ENCODE measurements around the gene TLCD2.

DNA sequence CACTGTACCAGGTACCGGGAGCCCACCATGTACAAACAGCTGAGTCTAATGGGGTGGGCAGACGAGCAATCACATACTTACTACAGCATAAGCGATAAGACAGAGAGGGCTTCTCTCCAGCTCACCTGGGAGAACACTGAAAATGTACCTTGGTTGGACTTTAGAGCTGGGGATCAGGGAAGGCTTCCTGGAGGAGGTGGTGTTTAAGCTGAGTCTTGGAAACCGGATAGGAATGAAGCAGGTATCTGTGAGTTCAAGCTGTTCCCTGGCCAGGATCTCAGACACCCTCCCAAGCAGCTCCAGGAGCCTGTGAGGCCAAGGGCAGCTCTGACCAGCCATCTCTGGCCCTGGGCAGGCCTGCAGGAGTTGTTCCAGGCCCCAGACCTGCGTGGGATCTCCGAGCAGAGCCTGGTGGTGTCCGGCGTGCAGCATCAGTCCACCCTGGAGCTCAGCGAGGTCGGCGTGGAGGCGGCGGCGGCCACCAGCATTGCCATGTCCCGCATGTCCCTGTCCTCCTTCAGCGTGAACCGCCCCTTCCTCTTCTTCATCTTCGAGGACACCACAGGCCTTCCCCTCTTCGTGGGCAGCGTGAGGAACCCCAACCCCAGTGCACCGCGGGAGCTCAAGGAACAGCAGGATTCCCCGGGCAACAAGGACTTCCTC, 43.7 kb upstream of the TLCD2 start:
- TF ChIP-seq EZH2 (IDR thresholded peaks at IDR 0.05; ENCODE audit: low read depth, unreplicated experiment) (no peak), EZH2phosphoT487 (IDR thresholded peaks at IDR 0.05; ENCODE audit: unreplicated experiment) (no peak), CREB1 (CRISPR knock-in tag; IDR thresholded peaks at IDR 0.05; ENCODE audit: low read depth) (no peak)
- TF ChIP-seq, protein P1, sequence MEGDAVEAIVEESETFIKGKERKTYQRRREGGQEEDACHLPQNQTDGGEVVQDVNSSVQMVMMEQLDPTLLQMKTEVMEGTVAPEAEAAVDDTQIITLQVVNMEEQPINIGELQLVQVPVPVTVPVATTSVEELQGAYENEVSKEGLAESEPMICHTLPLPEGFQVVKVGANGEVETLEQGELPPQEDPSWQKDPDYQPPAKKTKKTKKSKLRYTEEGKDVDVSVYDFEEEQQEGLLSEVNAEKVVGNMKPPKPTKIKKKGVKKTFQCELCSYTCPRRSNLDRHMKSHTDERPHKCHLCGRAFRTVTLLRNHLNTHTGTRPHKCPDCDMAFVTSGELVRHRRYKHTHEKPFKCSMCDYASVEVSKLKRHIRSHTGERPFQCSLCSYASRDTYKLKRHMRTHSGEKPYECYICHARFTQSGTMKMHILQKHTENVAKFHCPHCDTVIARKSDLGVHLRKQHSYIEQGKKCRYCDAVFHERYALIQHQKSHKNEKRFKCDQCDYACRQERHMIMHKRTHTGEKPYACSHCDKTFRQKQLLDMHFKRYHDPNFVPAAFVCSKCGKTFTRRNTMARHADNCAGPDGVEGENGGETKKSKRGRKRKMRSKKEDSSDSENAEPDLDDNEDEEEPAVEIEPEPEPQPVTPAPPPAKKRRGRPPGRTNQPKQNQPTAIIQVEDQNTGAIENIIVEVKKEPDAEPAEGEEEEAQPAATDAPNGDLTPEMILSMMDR (conservative IDR thresholded peaks at IDR 0.05; ENCODE audit: low read depth in 2 of 2), result no peak
- TF ChIP-seq, protein P2, sequence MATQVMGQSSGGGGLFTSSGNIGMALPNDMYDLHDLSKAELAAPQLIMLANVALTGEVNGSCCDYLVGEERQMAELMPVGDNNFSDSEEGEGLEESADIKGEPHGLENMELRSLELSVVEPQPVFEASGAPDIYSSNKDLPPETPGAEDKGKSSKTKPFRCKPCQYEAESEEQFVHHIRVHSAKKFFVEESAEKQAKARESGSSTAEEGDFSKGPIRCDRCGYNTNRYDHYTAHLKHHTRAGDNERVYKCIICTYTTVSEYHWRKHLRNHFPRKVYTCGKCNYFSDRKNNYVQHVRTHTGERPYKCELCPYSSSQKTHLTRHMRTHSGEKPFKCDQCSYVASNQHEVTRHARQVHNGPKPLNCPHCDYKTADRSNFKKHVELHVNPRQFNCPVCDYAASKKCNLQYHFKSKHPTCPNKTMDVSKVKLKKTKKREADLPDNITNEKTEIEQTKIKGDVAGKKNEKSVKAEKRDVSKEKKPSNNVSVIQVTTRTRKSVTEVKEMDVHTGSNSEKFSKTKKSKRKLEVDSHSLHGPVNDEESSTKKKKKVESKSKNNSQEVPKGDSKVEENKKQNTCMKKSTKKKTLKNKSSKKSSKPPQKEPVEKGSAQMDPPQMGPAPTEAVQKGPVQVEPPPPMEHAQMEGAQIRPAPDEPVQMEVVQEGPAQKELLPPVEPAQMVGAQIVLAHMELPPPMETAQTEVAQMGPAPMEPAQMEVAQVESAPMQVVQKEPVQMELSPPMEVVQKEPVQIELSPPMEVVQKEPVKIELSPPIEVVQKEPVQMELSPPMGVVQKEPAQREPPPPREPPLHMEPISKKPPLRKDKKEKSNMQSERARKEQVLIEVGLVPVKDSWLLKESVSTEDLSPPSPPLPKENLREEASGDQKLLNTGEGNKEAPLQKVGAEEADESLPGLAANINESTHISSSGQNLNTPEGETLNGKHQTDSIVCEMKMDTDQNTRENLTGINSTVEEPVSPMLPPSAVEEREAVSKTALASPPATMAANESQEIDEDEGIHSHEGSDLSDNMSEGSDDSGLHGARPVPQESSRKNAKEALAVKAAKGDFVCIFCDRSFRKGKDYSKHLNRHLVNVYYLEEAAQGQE (IDR thresholded peaks at IDR 0.05; ENCODE audit: unreplicated experiment), result no peak

Measured in GM23338 (cell line).